Measurements from ENCODE around the gene RASD1. TPM values are rescaled to one million over a fixed set of nuclear protein-coding genes. Genes with fewer than 3 reads are reported as not detected.

RASD1 gene
- total RNA-seq, 1 experiment from 2014 or later, result 0.30 TPM

- no peaks in the 10 kb centered on the region for H3K9me2 ChIP-seq (ENCODE audit: insufficient read depth)
- ATAC-seq, result no peak
- H3K27ac ChIP-seq (ENCODE audit: low read depth, low read length), result no peak overlapping the region
- RAD21 ChIA-PET (ENCODE audit: low non-redundant PET in 1 of 2, low total read pairs in 2 of 2, uncharacterized antibody in 2 of 2, unreplicated experiment in 2 of 2), result no interaction called here
- POLR2A ChIA-PET, result no interaction called here
- no peaks in the 10 kb centered on the region; a peak in 1 of 4 replicates for H3K9me3 ChIP-seq (ENCODE audit: control insufficient read depth in 1 of 2, insufficient read depth in 1 of 2, low read depth in 1 of 2, low read length in 2 of 2)
- H3K4me1 ChIP-seq (ENCODE audit: control insufficient read depth in 1 of 2, insufficient read depth in 2 of 2, low read length in 2 of 2), result peaks cover 24 to 25% of the 10 kb centered on the region in 2 experiments
- H4K20me1 ChIP-seq (ENCODE audit: insufficient read depth), result no peaks in the 10 kb centered on the region
- no peaks in the 10 kb centered on the region for H3K79me2 ChIP-seq (ENCODE audit: insufficient read depth, low read length)
- no peak for DNase-seq (ENCODE audit: low read depth, low spot score)
- H3K9ac ChIP-seq (ENCODE audit: low read length), result no peak overlapping the region
- no TSS peak for BruUV-seq (replicated peaks)
- 0 out of 2 replicates have a peak, but pooled peaks cover 10% of the 10 kb centered on the region for H3K27me3 ChIP-seq (ENCODE audit: insufficient read depth, low read length)
- no peak for TF ChIP-seq POLR2AphosphoS5 (IDR thresholded peaks at IDR 0.05; ENCODE audit: low read depth, low read length)
- TF ChIP-seq CEBPB (IDR thresholded peaks at IDR 0.05; ENCODE audit: low read depth), result no peak
- TF ChIP-seq ELF1 (IDR thresholded peaks at IDR 0.05; ENCODE audit: borderline replicate concordance, low read depth), result no peak
- no peak for TF ChIP-seq CBX3 (IDR thresholded peaks at IDR 0.05; ENCODE audit: low read depth)
- TF ChIP-seq ZFX (IDR thresholded peaks at IDR 0.05), result no peak
- TF ChIP-seq, protein P1, sequence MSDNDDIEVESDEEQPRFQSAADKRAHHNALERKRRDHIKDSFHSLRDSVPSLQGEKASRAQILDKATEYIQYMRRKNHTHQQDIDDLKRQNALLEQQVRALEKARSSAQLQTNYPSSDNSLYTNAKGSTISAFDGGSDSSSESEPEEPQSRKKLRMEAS (IDR thresholded peaks at IDR 0.05), result peak; percentile 41; the same call in 1 of the 2 replicates
- H3K4me2 ChIP-seq (ENCODE audit: low read length), result no peak overlapping the region
- no peak overlapping the region for H3K4me3 ChIP-seq (replicated peaks in 1 of 2; ENCODE audit: low read depth in 1 of 2, low read length in 2 of 2)
- CTCF ChIA-PET, result no interaction called here
- no peak overlapping the region for H2AFZ ChIP-seq (ENCODE audit: low read depth, low read length, poor library complexity, severe bottlenecking)
- H3K36me3 ChIP-seq (ENCODE audit: control insufficient read depth in 1 of 2, insufficient read depth in 2 of 2, low read length in 2 of 2), result no peaks in the 10 kb centered on the region
- intact Hi-C loops (cut with micrococcal nuclease), result no loop called here
Observed at GRCh38 chr17:17448723-17449122, 47.5 kb downstream of the RASD1 start.

DNA sequence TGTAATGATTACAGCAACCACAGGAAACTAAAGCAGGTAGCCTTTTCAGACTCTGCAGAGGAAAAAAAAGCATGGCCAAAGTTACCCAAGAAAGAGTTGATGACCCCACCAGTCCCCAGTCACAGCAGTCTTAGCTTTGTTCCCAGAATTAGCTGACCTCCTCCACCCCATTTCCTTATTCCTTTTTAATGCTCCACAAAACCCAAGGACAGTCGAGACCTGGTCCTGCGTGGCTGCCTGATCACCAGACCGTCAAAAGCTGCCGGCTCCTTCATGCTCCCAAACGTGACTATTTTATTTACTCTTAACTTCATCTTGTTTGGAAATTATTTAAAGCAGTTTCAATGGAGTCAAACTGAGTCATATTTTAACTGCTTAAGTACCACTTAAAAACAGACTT is 48.1 kb downstream of the RASD1 start:
- H3K27ac ChIP-seq (ENCODE audit: low read depth, low read length), result no peak overlapping the region
- POLR2A ChIA-PET, result no interaction called here
- no peak overlapping the region for H2AFZ ChIP-seq (ENCODE audit: low read depth, low read length, poor library complexity, severe bottlenecking)
- no peak for DNase-seq (ENCODE audit: low read depth, low spot score)
- no peaks in the 10 kb centered on the region for H3K36me3 ChIP-seq (ENCODE audit: control insufficient read depth in 1 of 2, insufficient read depth in 2 of 2, low read length in 2 of 2)
- no peaks in the 10 kb centered on the region for H3K9me2 ChIP-seq (ENCODE audit: insufficient read depth)
- RAD21 ChIA-PET (ENCODE audit: low non-redundant PET in 1 of 2, low total read pairs in 2 of 2, uncharacterized antibody in 2 of 2, unreplicated experiment in 2 of 2), result no interaction called here
- H3K4me2 ChIP-seq (ENCODE audit: low read length), result no peak overlapping the region
- H3K27me3 ChIP-seq (ENCODE audit: insufficient read depth, low read length), result 0 out of 2 replicates have a peak, but pooled peaks cover 10% of the 10 kb centered on the region
- BruUV-seq (replicated peaks), result no TSS peak
- peaks cover 24 to 25% of the 10 kb centered on the region in 2 experiments for H3K4me1 ChIP-seq (ENCODE audit: control insufficient read depth in 1 of 2, insufficient read depth in 2 of 2, low read length in 2 of 2)
- no peak overlapping the region for H3K9ac ChIP-seq (ENCODE audit: low read length)
- H3K4me3 ChIP-seq (replicated peaks in 1 of 2; ENCODE audit: low read depth in 1 of 2, low read length in 2 of 2), result no peak overlapping the region
- H3K79me2 ChIP-seq (ENCODE audit: insufficient read depth, low read length), result no peaks in the 10 kb centered on the region
- no peaks in the 10 kb centered on the region; a peak in 1 of 4 replicates for H3K9me3 ChIP-seq (ENCODE audit: control insufficient read depth in 1 of 2, insufficient read depth in 1 of 2, low read depth in 1 of 2, low read length in 2 of 2)
- H4K20me1 ChIP-seq (ENCODE audit: insufficient read depth), result no peaks in the 10 kb centered on the region
- CTCF ChIA-PET, result no interaction called here
- no peak for ATAC-seq
- intact Hi-C loops (cut with micrococcal nuclease), result no loop called here
- no peak for TF ChIP-seq REST (IDR thresholded peaks at IDR 0.05; ENCODE audit: low read depth)
- no peak for TF ChIP-seq ZNF274 (IDR thresholded peaks at IDR 0.05; ENCODE audit: low read depth, low read length)
- no peak for TF ChIP-seq EZH2phosphoT487 (IDR thresholded peaks at IDR 0.05; ENCODE audit: borderline replicate concordance)
- TF ChIP-seq CTCF (IDR thresholded peaks at IDR 0.05 in 2 of 3, conservative IDR thresholded peaks at IDR 0.05 in 1 of 3; ENCODE audit: borderline replicate concordance in 1 of 3, insufficient read depth in 1 of 3, low read depth in 2 of 3, low read length in 2 of 3), result no peak
- no peak for TF ChIP-seq FOSL1 (IDR thresholded peaks at IDR 0.05; ENCODE audit: low read depth)
- no peak for TF ChIP-seq SIN3A (IDR thresholded peaks at IDR 0.05; ENCODE audit: low read depth)
- no peak for TF ChIP-seq SRF (IDR thresholded peaks at IDR 0.05; ENCODE audit: low read depth)
- TF ChIP-seq JUND (IDR thresholded peaks at IDR 0.05), result no peak
- no peak for TF ChIP-seq CBX3 (IDR thresholded peaks at IDR 0.05; ENCODE audit: low read depth)
- no peak for TF ChIP-seq POLR2A (IDR thresholded peaks at IDR 0.05; ENCODE audit: borderline replicate concordance, extremely low read depth, insufficient read depth, insufficient read length)
- no peak for TF ChIP-seq SP1 (IDR thresholded peaks at IDR 0.05; ENCODE audit: low read depth)
- TF ChIP-seq YY1 (IDR thresholded peaks at IDR 0.05; ENCODE audit: extremely low read depth, insufficient replicate concordance, low read depth, low read length), result no peak
- TF ChIP-seq EZH2 (IDR thresholded peaks at IDR 0.05), result no peak

All from HCT116 (cell line).